DMS 273 treated with DMSO at 0.1 percent for 48 hours (cell line): ENCODE data around the gene PPIG.
"Not testable (repeated sequence)": the region's sequence is repeated elsewhere in the genome, so short reads cannot be mapped to it uniquely, and the experiment has no call there.

Experiments
- DNase-seq: peaks from one replicate; lab custom pipeline; 2025; lab: John Stamatoyannopoulos, UW

The PPIG gene

GRCh38 chr2:169664600-169664977 is 80.4 kb downstream of the PPIG start:
- no peak for DNase-seq

GRCh38 chr2:169664978-169665930 is 81.1 kb downstream of the PPIG start:
- DNase-seq, result no peak

GRCh38 chr2:169667583-169667982 is 83.4 kb downstream of the PPIG start:
- DNase-seq, result no peak

GRCh38 chr2:169670215-169670651 is 86.1 kb downstream of the PPIG start:
- DNase-seq, result no peak

- DNase-seq, result no peak
Observed at GRCh38 chr2:169670937-169671336, 86.8 kb downstream of the PPIG start.

GRCh38 chr2:169672406-169672805 is 88.3 kb downstream of the PPIG start:
- DNase-seq, result no peak

GRCh38 chr2:169673106-169673505 is 89.0 kb downstream of the PPIG start:
- DNase-seq, result no peak

GRCh38 chr2:169673921-169674320 is 89.8 kb downstream of the PPIG start:
- no peak for DNase-seq

- no peak for DNase-seq
Observed at GRCh38 chr2:169676357-169676756, 92.2 kb downstream of the PPIG start.

GRCh38 chr2:169676850-169677249 is 92.7 kb downstream of the PPIG start:
- no peak for DNase-seq

GRCh38 chr2:169683054-169683424 is 98.9 kb downstream of the PPIG start:
- DNase-seq, result no peak

- no peak for DNase-seq
Observed at GRCh38 chr2:169683425-169684134, 99.4 kb downstream of the PPIG start.

- DNase-seq, result no peak
Observed at GRCh38 chr2:169684135-169684565, 100.0 kb downstream of the PPIG start.

GRCh38 chr2:169684712-169685111 is 100.6 kb downstream of the PPIG start:
- DNase-seq, result not testable (repeated sequence)

GRCh38 chr2:169686825-169687224 is 102.7 kb downstream of the PPIG start:
- not testable (repeated sequence) for DNase-seq

- not testable (repeated sequence) for DNase-seq
Observed at GRCh38 chr2:169687943-169688342, 103.8 kb downstream of the PPIG start.

GRCh38 chr2:169690958-169691357 is 106.8 kb downstream of the PPIG start:
- DNase-seq, result no peak
